Ovary (tissue), 3 donors: Measurements from ENCODE around the gene APBA3.

ENCODE experiments used
- EP300 ChIP-seq: sonication (generic); formaldehyde crosslinking; IDR thresholded peaks from one replicate; pipeline ENCODE4 v1.6.1; 2017; ENCODE audit warnings: antibody characterized with exemption
- TF ChIP-seq, protein P1 (sequence below), 3 donors: fragments of 450-650 bp in 2 of 3; fragments of 200-600 bp in 1 of 3; IDR thresholded peaks; one replicate each; pipeline versions ENCODE4 v1.5.1 to v1.8.0; 2016 to 2022; ENCODE audit warnings: antibody characterized with exemption in 3 of 3, mild to moderate bottlenecking in 1 of 3
- donor health status: DM: no; HTN: no; CAD: no.

- TF ChIP-seq, protein P1, sequence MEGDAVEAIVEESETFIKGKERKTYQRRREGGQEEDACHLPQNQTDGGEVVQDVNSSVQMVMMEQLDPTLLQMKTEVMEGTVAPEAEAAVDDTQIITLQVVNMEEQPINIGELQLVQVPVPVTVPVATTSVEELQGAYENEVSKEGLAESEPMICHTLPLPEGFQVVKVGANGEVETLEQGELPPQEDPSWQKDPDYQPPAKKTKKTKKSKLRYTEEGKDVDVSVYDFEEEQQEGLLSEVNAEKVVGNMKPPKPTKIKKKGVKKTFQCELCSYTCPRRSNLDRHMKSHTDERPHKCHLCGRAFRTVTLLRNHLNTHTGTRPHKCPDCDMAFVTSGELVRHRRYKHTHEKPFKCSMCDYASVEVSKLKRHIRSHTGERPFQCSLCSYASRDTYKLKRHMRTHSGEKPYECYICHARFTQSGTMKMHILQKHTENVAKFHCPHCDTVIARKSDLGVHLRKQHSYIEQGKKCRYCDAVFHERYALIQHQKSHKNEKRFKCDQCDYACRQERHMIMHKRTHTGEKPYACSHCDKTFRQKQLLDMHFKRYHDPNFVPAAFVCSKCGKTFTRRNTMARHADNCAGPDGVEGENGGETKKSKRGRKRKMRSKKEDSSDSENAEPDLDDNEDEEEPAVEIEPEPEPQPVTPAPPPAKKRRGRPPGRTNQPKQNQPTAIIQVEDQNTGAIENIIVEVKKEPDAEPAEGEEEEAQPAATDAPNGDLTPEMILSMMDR (IDR thresholded peaks at IDR 0.05) = no peak
- no peak for TF ChIP-seq EP300
Observed at GRCh38 chr19:3725121-3725520, 36.4 kb downstream of the APBA3 start.
